Measurements from ENCODE around the gene MGAT4C.

MGAT4C gene

GRCh38 chr12:86265329-86265695, 9.1 kb upstream of the MGAT4C start:
- no peak for TF ChIP-seq CTCF (IDR thresholded peaks at IDR 0.05; ENCODE audit: low read depth, low read length)
- no peak for DNase-seq (ENCODE audit: extremely low read depth, low read depth)

GRCh38 chr12:86264451-86265328, 8.5 kb upstream of the MGAT4C start:
- DNase-seq (ENCODE audit: extremely low read depth, low read depth): no peak
- TF ChIP-seq CTCF (IDR thresholded peaks at IDR 0.05; ENCODE audit: low read depth, low read length): no peak

GRCh38 chr12:86261578-86261977, 5.4 kb upstream of the MGAT4C start:
- no peak for TF ChIP-seq CTCF (IDR thresholded peaks at IDR 0.05; ENCODE audit: low read depth, low read length)

GRCh38 chr12:86261142-86261541, 5.0 kb upstream of the MGAT4C start:
- TF ChIP-seq CTCF (IDR thresholded peaks at IDR 0.05; ENCODE audit: low read depth, low read length): no peak
- no peak for DNase-seq (ENCODE audit: extremely low read depth, low read depth)

More at GRCh38 chr12:86261578-86261977, 5.4 kb upstream of the MGAT4C start:
- no peak for DNase-seq (ENCODE audit: extremely low read depth, low read depth)

- no peak for DNase-seq (ENCODE audit: extremely low read depth, low read depth)
- no peak for TF ChIP-seq CTCF (IDR thresholded peaks at IDR 0.05; ENCODE audit: low read depth, low read length)
These were observed 4.0 kb upstream of the MGAT4C start for GRCh38 chr12:86260183-86260582.

- no peak for TF ChIP-seq CTCF (IDR thresholded peaks at IDR 0.05; ENCODE audit: low read depth, low read length)
These were observed 943 bp upstream of the MGAT4C start for GRCh38 chr12:86257134-86257533.

GRCh38 chr12:86254399-86255107, 1.6 kb downstream of the MGAT4C start:
- TF ChIP-seq CTCF (IDR thresholded peaks at IDR 0.05; ENCODE audit: low read depth, low read length): no peak

More at GRCh38 chr12:86257134-86257533, 943 bp upstream of the MGAT4C start:
- DNase-seq (ENCODE audit: extremely low read depth, low read depth): no peak

More at GRCh38 chr12:86254399-86255107, 1.6 kb downstream of the MGAT4C start:
- no peak for DNase-seq (ENCODE audit: extremely low read depth, low read depth)

Data from AG09319 (cell line).